ENCODE results near the gene DALRD3. TPM values are rescaled to one million over a fixed set of nuclear protein-coding genes. Genes with fewer than 3 reads are reported as not detected.

Gene DALRD3
- total RNA-seq, 1 donor from 2014 or later, result 18.5 TPM

DNA sequence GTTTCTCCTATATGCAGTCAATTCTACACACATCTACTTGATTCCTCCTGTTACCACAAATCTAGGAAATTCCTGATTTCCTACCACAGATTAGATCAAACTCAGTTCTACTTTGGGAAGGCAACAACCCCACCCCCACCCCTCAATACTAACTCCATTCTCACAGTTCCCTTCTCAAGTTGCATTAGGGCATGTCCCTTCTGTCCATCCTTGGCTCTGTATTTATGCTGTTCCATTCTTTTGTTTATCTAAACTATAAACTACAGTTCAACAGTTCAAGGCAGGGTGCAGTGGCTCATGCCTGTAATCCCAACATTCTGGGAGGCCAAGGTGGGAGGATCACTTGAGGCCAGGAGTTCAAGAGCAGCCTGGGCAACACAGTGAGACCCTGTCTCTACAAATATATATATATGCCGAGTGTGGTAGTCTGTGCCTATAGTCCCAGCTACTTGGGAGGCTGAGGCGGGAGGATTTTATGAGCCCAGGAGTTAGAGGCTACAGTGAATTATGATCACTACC is 36.0 kb upstream of the DALRD3 start:
- no peak overlapping the region for H3K9ac ChIP-seq (ENCODE audit: low read length)
- no peak overlapping the region for H3K4me3 Mint-ChIP-seq (ENCODE audit: unreplicated experiment)
- no peaks in the 10 kb centered on the region for H3K27me3 Mint-ChIP-seq (ENCODE audit: low read depth, unreplicated experiment)
- no peak for FAIRE-seq
- peaks cover 52% of the 10 kb centered on the region for H3K79me2 ChIP-seq (ENCODE audit: insufficient read depth, low read length)
- H2AFZ ChIP-seq (ENCODE audit: low read depth, low read length), result no peak overlapping the region
- no peaks in the 10 kb centered on the region for H3K9me3 ChIP-seq (ENCODE audit: insufficient read depth, low read depth, low read length)
- DNase-seq (ENCODE audit: low read depth), result no peak
- H3K4me2 ChIP-seq (ENCODE audit: low read length), result no peak overlapping the region
- no peaks in the 10 kb centered on the region for H3K27me3 ChIP-seq (ENCODE audit: insufficient read depth, low read length)
- H3K36me3 ChIP-seq (ENCODE audit: insufficient read depth, low read length), result peaks cover 35% of the 10 kb centered on the region
- no peak overlapping the region for H3K27ac ChIP-seq (ENCODE audit: low read depth, low read length)
- H3K27ac Mint-ChIP-seq (ENCODE audit: unreplicated experiment), result no peak overlapping the region
- no peaks in the 10 kb centered on the region for H3K4me1 Mint-ChIP-seq (ENCODE audit: low read depth, unreplicated experiment)
- no peaks in the 10 kb centered on the region for H3K4me1 ChIP-seq (ENCODE audit: insufficient read depth, low read length)
- no peaks in the 10 kb centered on the region for H3K9me3 Mint-ChIP-seq (ENCODE audit: unreplicated experiment)
- H3K36me3 Mint-ChIP-seq (ENCODE audit: low read depth, unreplicated experiment), result peaks cover 29% of the 10 kb centered on the region
- no peak for TF ChIP-seq EZH2 (IDR thresholded peaks at IDR 0.05; ENCODE audit: insufficient read depth, low read length)
- H3K4me3 ChIP-seq (ENCODE audit: insufficient read depth, low read depth, low read length), result no peak overlapping the region
- peaks cover 46% of the 10 kb centered on the region for H4K20me1 ChIP-seq (ENCODE audit: insufficient read depth, low read length)

DNA sequence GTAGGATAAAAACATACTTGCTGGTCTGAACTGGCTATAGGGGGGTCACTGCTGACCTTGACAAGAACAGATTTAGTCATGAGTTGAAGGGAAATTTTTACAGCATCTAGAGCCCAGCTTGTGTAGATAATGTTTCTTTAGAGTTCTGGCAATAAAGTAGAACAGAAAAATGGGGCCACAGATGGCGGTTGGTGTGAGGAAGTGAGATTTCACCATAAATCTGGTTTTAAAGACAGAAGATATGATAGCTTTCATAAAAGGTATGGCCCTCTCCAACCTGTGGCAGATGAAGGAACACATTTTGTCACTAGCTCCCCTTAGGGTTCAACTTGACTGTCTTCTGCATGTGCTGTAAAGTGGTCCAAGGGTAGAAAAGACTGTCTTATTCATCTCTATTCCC is 35.2 kb upstream of the DALRD3 start:
- Histone ChIP-seq H3K4me2 (ENCODE audit: low read length) (no peak overlapping the region), H4K20me1 (ENCODE audit: insufficient read depth, low read length) (peaks cover 46% of the 10 kb centered on the region), H3K36me3 (ENCODE audit: insufficient read depth, low read length) (peaks cover 35% of the 10 kb centered on the region), H3K4me3 (ENCODE audit: insufficient read depth, low read depth, low read length) (no peak overlapping the region), H3K4me1 (ENCODE audit: insufficient read depth, low read length) (no peaks in the 10 kb centered on the region), H3K27ac (ENCODE audit: low read depth, low read length) (no peak overlapping the region), H3K27me3 (ENCODE audit: insufficient read depth, low read length) (no peaks in the 10 kb centered on the region), H3K9ac (ENCODE audit: low read length) (no peak overlapping the region), H3K9me3 (ENCODE audit: insufficient read depth, low read depth, low read length) (no peaks in the 10 kb centered on the region), H2AFZ (ENCODE audit: low read depth, low read length) (no peak overlapping the region), H3K79me2 (ENCODE audit: insufficient read depth, low read length) (peaks cover 52% of the 10 kb centered on the region)
- TF ChIP-seq, protein P1, sequence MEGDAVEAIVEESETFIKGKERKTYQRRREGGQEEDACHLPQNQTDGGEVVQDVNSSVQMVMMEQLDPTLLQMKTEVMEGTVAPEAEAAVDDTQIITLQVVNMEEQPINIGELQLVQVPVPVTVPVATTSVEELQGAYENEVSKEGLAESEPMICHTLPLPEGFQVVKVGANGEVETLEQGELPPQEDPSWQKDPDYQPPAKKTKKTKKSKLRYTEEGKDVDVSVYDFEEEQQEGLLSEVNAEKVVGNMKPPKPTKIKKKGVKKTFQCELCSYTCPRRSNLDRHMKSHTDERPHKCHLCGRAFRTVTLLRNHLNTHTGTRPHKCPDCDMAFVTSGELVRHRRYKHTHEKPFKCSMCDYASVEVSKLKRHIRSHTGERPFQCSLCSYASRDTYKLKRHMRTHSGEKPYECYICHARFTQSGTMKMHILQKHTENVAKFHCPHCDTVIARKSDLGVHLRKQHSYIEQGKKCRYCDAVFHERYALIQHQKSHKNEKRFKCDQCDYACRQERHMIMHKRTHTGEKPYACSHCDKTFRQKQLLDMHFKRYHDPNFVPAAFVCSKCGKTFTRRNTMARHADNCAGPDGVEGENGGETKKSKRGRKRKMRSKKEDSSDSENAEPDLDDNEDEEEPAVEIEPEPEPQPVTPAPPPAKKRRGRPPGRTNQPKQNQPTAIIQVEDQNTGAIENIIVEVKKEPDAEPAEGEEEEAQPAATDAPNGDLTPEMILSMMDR (IDR thresholded peaks at IDR 0.05; ENCODE audit: insufficient read depth, low read depth, low read length), result no peak
- TF ChIP-seq EZH2 (IDR thresholded peaks at IDR 0.05; ENCODE audit: insufficient read depth, low read length), result no peak
- Mint-ChIP-seq H3K27ac (ENCODE audit: unreplicated experiment) (no peak overlapping the region), H3K36me3 (ENCODE audit: low read depth, unreplicated experiment) (peaks cover 31% of the 10 kb centered on the region), H3K9me3 (ENCODE audit: unreplicated experiment) (no peaks in the 10 kb centered on the region), H3K4me1 (ENCODE audit: low read depth, unreplicated experiment) (no peaks in the 10 kb centered on the region), H3K4me3 (ENCODE audit: unreplicated experiment) (no peak overlapping the region), H3K27me3 (ENCODE audit: low read depth, unreplicated experiment) (no peaks in the 10 kb centered on the region)
- DNase-seq (ENCODE audit: low read depth) (no peak), FAIRE-seq (no peak)

DNA sequence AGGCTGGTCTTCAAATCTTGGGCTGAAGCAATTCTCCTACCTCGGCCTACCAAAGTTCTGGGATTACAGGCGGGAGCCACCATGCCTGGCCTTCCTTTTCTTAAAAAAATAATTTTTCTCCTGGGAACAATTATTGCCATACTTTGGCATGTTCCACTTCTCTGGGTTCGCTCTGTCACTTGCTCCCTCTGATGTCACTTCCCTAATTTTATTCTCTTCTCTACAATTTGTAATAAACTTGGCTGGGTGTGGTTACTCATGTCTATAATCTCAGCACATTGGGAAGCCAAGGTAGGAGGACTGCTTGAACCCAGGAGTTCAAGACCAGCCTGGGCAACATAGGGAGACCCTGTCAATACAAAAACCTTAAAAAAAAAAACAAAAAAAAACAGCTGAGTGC is 16.9 kb upstream of the DALRD3 start:
- Histone ChIP-seq H3K27ac (ENCODE audit: low read depth, low read length) (no peak overlapping the region), H3K9me3 (ENCODE audit: insufficient read depth, low read depth, low read length) (no peaks in the 10 kb centered on the region), H3K27me3 (ENCODE audit: insufficient read depth, low read length) (no peaks in the 10 kb centered on the region), H3K4me2 (ENCODE audit: low read length) (no peak overlapping the region), H3K36me3 (ENCODE audit: insufficient read depth, low read length) (peaks cover 40% of the 10 kb centered on the region), H3K9ac (ENCODE audit: low read length) (no peak overlapping the region), H3K79me2 (ENCODE audit: insufficient read depth, low read length) (peaks cover 6% of the 10 kb centered on the region), H2AFZ (ENCODE audit: low read depth, low read length) (no peak overlapping the region), H4K20me1 (ENCODE audit: insufficient read depth, low read length) (peaks cover 22% of the 10 kb centered on the region), H3K4me1 (ENCODE audit: insufficient read depth, low read length) (peaks cover 6% of the 10 kb centered on the region), H3K4me3 (ENCODE audit: insufficient read depth, low read depth, low read length) (no peak overlapping the region)
- DNase-seq (ENCODE audit: low read depth), result no peak
- TF ChIP-seq, protein P1 (IDR thresholded peaks at IDR 0.05; ENCODE audit: insufficient read depth, low read depth, low read length), result no peak
- TF ChIP-seq EZH2 (IDR thresholded peaks at IDR 0.05; ENCODE audit: insufficient read depth, low read length), result no peak
- no peak overlapping the region for H3K4me3 Mint-ChIP-seq (ENCODE audit: unreplicated experiment)
- no peaks in the 10 kb centered on the region for H3K9me3 Mint-ChIP-seq (ENCODE audit: unreplicated experiment)
- H3K4me1 Mint-ChIP-seq (ENCODE audit: low read depth, unreplicated experiment), result peaks cover 17% of the 10 kb centered on the region
- H3K27me3 Mint-ChIP-seq (ENCODE audit: low read depth, unreplicated experiment), result no peaks in the 10 kb centered on the region
- no peak overlapping the region for H3K27ac Mint-ChIP-seq (ENCODE audit: unreplicated experiment)
- no peak for FAIRE-seq
- peaks cover 18% of the 10 kb centered on the region for H3K36me3 Mint-ChIP-seq (ENCODE audit: low read depth, unreplicated experiment)

Data from astrocyte (in vitro differentiated cells and primary cell).